Measurements from ENCODE around the gene MACROD2.

The MACROD2 gene

GRCh38 chr20:15141861-15142260, 1146.5 kb downstream of the MACROD2 start:
- TF ChIP-seq FOXP2 (optimal IDR thresholded peaks at IDR 0.05; ENCODE audit: borderline replicate concordance, extremely low read depth, extremely low read length, insufficient read depth) (no peak), TAF1 (IDR thresholded peaks at IDR 0.05; ENCODE audit: borderline replicate concordance, insufficient read depth, low read length) (no peak), POLR2AphosphoS5 (IDR thresholded peaks at IDR 0.05; ENCODE audit: low read depth, low read length) (no peak), REST (IDR thresholded peaks at IDR 0.05; ENCODE audit: insufficient read depth in 1 of 2, low read depth in 2 of 2, low read length in 2 of 2) (no peak), SIN3A (IDR thresholded peaks at IDR 0.05; ENCODE audit: borderline replicate concordance, insufficient read depth, low read length) (no peak)

DNA sequence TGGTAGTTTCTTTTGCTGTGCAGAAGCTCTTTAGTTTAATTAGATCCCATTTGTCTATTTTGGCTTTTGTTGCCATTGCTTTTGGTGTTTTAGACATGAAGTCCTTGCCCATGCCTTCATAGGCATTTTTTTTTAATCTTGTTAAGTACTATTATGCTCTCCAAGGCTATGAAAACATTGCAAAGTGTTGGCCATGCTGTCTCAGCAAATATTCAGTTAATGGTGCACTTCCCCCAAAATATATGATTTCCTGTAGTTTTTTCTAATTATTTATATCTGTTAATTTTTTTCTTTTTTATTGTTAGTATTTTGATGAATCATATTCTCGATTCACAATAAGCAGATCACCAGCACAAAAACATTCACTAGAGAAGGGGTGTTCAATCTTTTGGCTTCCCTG, 1148.2 kb downstream of the MACROD2 start:
- no peak for TF ChIP-seq FOXP2 (optimal IDR thresholded peaks at IDR 0.05; ENCODE audit: borderline replicate concordance, extremely low read depth, extremely low read length, insufficient read depth)
- no peak for TF ChIP-seq REST (IDR thresholded peaks at IDR 0.05; ENCODE audit: insufficient read depth in 1 of 2, low read depth in 2 of 2, low read length in 2 of 2)
- TF ChIP-seq POLR2AphosphoS5 (IDR thresholded peaks at IDR 0.05; ENCODE audit: low read depth, low read length): no peak
- TF ChIP-seq TAF1 (IDR thresholded peaks at IDR 0.05; ENCODE audit: borderline replicate concordance, insufficient read depth, low read length): no peak
- TF ChIP-seq SIN3A (IDR thresholded peaks at IDR 0.05; ENCODE audit: borderline replicate concordance, insufficient read depth, low read length): no peak

DNA sequence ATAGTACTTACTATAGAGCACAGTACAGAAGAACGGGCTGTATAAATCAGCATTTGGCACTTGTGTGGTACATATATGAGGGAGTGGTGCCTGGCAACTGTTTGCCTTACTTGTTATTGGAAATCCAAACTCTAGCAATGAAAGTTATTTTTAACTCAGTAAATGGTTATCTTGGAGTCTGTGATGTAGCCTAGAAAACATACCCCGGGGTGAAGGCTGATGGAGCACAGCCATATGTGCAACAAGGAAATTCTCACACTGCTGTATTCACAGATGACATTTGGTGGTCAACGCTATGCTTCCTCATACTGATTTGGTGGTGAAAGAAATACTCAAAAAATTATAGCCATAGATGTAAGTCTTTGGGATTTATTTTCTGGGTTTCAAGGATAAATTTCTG, 1149.6 kb downstream of the MACROD2 start:
- no peak for TF ChIP-seq FOXP2 (optimal IDR thresholded peaks at IDR 0.05; ENCODE audit: borderline replicate concordance, extremely low read depth, extremely low read length, insufficient read depth)

DNA sequence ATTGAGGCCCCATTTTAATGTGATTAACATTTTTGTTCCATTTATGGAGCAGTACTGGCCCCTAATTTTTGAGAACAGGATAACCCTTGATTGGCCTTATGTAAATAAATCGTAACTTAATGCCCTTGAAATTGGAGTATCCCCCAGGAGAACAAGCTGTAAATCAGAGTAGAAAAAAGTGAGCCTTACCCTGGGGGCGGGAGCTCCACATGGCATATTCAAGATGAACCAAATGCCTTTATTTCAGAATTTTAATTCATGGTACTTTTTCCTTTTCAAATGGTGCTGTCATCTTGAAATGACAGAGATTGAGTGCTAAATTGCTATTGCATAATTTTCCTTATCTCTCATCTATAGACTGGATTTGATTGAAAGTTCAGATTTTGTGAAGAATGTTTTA, 1151.6 kb downstream of the MACROD2 start:
- TF ChIP-seq POLR2AphosphoS5 (IDR thresholded peaks at IDR 0.05; ENCODE audit: low read depth, low read length) (no peak), REST (IDR thresholded peaks at IDR 0.05; ENCODE audit: insufficient read depth in 1 of 2, low read depth in 2 of 2, low read length in 2 of 2) (no peak), SIN3A (IDR thresholded peaks at IDR 0.05; ENCODE audit: borderline replicate concordance, insufficient read depth, low read length) (no peak), FOXP2 (optimal IDR thresholded peaks at IDR 0.05; ENCODE audit: borderline replicate concordance, extremely low read depth, extremely low read length, insufficient read depth) (no peak), TAF1 (IDR thresholded peaks at IDR 0.05; ENCODE audit: borderline replicate concordance, insufficient read depth, low read length) (no peak)

DNA sequence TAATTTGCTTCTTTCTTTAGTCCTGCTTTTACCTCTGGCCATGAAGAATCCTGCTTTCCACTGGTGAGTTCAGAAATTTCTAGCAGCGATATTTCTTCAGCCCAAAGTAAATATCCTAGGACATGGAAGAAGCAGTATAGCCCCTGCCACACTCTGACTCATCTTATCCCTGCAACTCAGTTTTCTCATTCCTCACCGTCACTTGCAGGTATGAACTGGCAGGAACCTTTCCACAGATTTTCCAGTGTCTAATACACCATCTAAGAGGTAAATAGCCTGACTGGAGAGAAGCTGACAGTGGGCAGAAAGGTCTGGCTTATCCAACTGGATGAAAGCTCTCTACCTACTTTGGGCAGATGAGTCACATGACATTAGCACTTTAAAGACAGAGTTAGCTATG, 1158.8 kb downstream of the MACROD2 start:
- TF ChIP-seq FOXP2 (optimal IDR thresholded peaks at IDR 0.05; ENCODE audit: borderline replicate concordance, extremely low read depth, extremely low read length, insufficient read depth) (no peak), REST (IDR thresholded peaks at IDR 0.05; ENCODE audit: insufficient read depth in 1 of 2, low read depth in 2 of 2, low read length in 2 of 2) (no peak)
